Frontal cortex (tissue), 4 donors: ENCODE data around the gene ST6GALNAC1. TPM values are rescaled to one million over a fixed set of nuclear protein-coding genes. Genes with fewer than 3 reads are reported as not detected.
A peak's percentile ranks its signal among the peaks of the same experiment; 100 is the strongest.

Source experiments
- DNase-seq, 2 donors: peaks; one replicate each; pipeline ENCODE4 v3.0.0; 2012; ENCODE audit warnings: low spot score in 2 of 2
- FAIRE-seq: peaks from 2 replicates; lab custom pipeline; 2012; peaks lifted over from hg19 to GRCh38; lab: Jason Lieb, UNC
- small RNA-seq: library from RNA; depleted of rRNA; stranded (forward); fragments of <200 nt; gene quantifications from one replicate; pipeline ENCODE3, GENCODE V24; 2014
- total RNA-seq: library from RNA; depleted of rRNA; stranded (reverse); fragments of >200 nt; gene quantifications from one replicate; pipeline ENCODE4 v1.2.3, GENCODE V29; 2014
- donor health status: control.
- donor health status: control.
- donor health status: control.

ST6GALNAC1 gene
- total RNA-seq, 1 donor from 2014 or later: 0.82 TPM

DNA sequence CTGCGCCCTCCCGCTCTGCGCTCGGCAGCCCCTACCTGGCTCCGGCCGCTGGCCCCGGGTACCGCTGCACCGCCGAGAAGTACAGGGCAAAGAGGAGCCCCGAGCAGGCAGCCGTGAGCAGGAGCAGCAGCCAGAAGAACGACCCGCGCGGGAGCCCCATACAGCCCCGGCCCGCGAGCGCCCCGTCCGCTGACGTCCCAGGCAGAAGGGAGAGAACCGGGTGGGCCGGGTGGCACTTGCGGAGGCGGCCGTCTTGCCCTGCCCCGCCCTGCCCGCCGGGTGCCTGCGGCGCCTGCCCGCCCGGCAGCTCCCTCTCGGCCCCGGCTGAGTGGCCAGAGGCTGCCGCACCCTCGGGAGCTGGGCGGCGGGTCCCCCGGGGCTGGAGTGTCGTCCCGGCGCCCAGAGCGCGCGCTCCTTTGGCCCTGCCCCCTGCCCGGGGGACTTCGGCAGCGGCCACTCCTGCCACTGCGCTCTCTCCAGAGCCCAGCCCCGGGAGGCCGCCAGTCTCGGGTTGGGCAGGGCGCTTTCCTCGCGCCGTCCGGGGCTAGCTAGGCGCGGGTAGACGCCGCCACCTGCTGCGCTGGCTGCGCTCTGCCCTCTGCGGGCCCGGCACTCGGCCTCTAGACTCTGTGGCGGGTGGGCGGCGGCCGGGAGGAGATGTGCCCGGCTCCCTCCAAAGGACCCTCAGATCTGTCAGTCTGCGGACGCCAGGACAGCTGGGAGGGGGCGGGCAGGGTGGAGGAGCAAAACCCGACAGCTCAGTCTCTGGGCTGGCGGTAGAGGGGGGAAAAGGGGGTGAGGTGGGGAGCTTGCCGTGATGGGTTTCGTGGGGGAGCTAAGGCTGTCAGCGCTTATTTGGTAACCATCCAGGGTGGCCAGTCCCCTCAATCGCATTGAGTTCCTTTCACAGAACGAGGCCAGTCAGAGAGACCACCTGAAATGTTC is 57.6 kb downstream of the ST6GALNAC1 start, which contains the start of gene ST6GALNAC2:
TSS of gene ST6GALNAC2 (minus strand) at position 212 of the 945 bp plus-strand sequence. CDS start at position 160, 52 bp downstream.
- peak; percentile 55 to 64 for DNase-seq
- FAIRE-seq: no peak

DNA sequence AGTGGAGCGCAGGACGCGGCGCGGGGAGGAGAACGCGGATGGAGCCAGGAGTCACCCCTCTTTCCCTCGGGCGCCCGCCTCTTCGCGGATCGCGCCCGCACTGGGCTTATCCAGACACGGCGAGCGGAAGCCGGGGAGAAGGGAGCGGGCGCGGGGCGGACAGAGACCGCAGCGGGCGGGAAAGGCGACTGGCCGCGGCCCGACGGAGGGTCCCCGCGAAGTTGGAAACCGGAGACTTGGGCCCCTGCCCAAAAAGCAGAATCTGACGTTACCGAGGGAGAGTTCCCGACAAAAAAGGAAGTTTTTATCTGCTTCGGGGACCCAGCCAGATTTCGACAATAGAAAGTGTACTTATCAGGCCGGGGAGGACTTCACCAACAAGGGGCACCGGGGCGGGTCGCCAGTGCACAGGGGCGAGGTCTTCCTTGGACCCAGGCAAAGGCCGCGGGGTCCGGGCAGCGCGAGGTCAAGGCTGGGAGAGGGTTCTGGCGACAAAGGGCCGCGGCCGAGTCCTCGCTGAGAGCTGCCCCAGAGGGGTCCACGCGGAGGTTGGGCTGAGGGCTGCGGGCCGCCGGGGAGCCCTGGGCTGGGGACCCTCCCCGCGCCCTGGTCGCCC is 58.4 kb downstream of the ST6GALNAC1 start:
- no peak for DNase-seq
- no peak for FAIRE-seq

DNA sequence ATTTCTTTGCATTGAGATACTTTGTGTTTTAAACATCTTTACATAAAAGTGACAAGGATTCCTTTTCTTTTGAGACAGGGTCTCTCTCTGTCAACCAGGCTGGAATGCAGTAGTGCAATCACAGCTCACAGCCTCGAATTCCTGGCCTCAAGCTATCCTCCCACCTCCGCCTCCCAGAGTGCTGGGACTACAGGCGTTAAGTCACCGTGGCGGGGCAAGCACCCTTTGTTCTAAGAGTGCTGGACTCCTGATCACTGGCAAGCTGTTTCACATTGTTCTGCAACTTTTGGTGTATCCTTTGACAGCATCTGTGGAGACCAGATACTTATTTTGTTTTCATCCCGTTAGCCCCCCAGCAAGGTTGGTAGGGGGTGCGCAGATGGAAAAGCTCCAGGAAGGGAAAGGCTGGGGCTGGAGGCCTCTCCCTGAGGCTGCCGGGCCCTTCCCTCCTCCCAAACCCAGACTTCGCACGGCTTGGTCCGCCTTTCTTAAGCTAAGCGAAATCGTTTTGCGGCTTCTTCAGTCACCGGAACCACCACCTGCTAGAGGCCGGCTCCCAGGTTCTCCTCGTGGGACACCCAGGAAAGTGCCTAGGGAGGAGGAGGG is 59.0 kb downstream of the ST6GALNAC1 start:
- no peak for FAIRE-seq
- DNase-seq: no peak

DNA sequence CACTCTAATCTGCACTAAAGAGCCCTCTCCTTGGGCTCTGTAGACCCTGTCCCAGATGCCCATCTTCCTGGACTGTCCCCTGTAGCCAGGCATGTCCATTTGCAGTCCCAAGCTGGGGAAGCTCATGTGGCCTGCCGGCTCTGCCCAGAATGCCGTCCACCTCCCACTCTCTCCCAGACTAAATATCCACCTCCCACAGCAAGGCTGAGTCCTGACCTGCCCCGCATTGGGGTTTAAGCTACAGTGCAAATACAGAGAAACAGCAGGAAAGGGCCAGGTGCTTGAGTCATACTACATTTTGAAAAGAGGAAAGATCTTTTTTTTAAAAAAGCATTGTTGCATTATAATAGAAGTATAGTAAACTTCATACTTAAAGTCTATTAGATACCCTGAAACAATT is 60.9 kb downstream of the ST6GALNAC1 start:
- FAIRE-seq (no peak), DNase-seq (no peak)

DNA sequence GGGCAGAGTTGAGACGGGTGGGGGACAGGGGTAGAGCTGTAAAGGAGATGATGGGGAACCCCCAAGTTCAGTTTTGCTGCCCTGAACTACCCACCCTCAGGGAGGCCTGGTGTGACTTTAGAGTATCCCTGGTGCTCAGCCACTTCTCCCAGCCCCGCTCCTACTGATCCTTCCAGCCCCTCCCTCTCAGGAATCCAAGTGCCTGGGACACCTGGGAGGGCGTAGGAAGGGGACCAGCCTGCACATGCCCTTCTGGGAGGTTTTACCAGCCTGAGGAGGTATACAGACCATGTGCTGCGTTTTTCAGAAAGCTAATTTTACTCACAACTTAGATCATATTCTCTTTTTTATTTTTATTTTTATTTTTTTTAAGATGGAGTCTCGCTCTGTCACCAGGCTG is 62.0 kb downstream of the ST6GALNAC1 start:
- DNase-seq (no peak), FAIRE-seq (no peak)

DNA sequence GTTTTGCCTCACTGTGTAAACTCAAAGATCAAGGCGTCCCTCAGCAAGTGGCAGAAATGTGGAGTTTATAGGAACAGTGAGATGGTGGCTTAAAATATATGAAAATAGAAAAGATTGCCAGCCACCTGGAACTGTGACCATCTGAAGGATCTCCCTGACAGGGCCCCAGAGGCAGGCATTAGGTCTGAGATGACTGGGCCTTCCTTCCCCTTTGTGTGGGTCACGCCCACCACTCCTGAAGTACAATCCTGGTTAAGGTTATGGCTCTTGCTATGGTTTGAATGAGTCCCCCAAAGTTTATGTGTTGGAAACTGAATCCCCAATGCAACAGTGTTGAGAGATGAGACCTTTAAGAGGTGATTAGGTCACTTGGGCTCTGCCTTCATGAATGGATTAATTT is 64.3 kb downstream of the ST6GALNAC1 start:
- DNase-seq: no peak
- FAIRE-seq: no peak

DNA sequence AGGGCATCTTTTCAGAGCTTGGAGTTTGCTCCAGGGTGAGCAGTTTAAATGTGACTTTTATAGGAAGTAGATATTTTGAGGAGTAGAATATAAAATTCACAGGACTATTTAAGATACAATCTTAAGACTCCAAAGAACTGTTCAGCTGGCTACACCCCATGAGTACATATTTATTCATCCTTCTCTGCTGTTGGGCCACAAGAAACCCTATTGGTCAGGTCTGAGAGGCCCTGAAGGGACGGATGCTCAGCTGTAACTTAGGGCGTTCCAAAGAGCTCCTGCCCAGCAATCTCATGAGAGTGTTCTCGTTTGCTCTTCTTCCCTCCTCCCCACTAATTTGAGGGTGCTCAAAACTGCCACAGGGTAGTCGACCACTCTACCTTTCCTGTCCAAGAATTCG is 65.2 kb downstream of the ST6GALNAC1 start:
- no peak for FAIRE-seq
- no peak for DNase-seq

DNA sequence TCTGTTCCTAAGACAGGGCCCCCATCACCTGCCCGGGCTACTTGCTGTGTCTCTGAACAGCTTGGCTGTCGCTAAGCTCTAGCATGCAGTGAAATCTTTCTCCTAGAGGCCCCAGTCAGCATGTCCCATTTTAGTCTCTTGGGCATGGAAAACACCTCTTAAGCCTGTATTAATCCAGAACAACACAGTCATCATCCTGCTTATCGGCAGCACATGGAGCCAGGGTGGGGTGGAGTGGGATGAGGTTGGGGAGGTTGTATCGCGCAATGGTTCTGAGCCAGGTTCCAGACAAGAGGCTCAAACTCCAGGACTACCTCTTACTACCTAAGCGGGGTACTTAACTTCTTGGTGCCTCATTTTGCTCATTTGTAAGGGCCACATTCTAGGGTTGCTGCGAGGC is 65.7 kb downstream of the ST6GALNAC1 start:
- DNase-seq (no peak), FAIRE-seq (no peak)

DNA sequence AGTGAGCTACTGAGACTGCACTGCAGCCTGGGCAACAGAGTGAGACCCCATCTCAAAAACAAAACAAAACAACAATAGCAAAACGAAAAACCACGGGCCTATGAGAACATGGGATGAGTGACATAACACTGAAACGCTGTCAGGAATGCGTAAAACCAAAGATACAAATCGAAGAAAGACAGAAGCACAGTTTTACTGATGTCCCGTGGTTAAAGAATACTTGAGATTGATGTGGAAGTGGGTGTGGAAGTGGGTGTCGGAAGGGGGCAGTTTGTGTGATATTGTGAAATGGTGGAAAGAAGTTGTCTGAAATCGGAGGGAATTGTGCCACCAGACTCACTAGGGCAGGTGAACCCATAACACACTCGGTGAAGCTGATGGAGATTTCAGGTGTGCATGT is 67.4 kb downstream of the ST6GALNAC1 start:
- FAIRE-seq (no peak), DNase-seq (no peak)

DNA sequence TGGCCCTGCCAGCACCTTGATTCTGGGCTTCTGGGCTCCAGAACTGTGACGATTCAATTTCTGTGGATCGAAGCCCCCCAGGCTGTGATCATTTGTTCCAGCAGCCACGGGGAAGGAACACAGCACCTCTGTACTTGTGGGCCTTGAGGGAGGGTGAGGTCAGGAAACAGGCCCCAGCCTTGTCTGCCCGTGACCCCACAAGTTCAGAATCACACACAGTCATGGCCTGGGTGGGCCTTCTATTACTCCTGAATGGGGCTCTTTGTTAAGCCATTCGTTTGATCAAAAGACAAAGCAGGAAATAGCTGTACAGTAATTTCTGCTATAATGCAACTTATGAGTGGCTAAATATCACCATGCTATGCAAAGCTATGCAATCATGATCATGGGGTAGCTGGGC is 68.0 kb downstream of the ST6GALNAC1 start:
- DNase-seq: no peak
- FAIRE-seq: no peak

Small RNA genes within 50 kb of the gene (small RNA-seq; reads per million reads assigned to genes)
- gene AC015802.2 (not detected), gene RNU6-227P (not detected)

Other genes starting within 250 kb of the ST6GALNAC1 start
- 37.5 TPM for gene UBE2O, start 190.6 kb downstream of the ST6GALNAC1 start, total RNA-seq
- gene AANAT, start 176.2 kb downstream of the ST6GALNAC1 start, total RNA-seq: not detected
- 1.6 TPM for gene RHBDF2, start 142.3 kb downstream of the ST6GALNAC1 start, total RNA-seq
- gene CYGB, start 106.0 kb downstream of the ST6GALNAC1 start, total RNA-seq: 3.3 TPM
- 2.4 TPM for gene PRCD, start 103.7 kb downstream of the ST6GALNAC1 start, total RNA-seq
- not detected for gene ST6GALNAC2, start 57.9 kb downstream of the ST6GALNAC1 start, total RNA-seq
- 45.7 TPM for gene MXRA7, start 67.2 kb upstream of the ST6GALNAC1 start, total RNA-seq
- 17.5 TPM for gene JMJD6, start 82.8 kb upstream of the ST6GALNAC1 start, total RNA-seq
- gene METTL23, start 83.1 kb upstream of the ST6GALNAC1 start, total RNA-seq: 14.7 TPM
- 86.4 TPM for gene SRSF2, start 93.6 kb upstream of the ST6GALNAC1 start, total RNA-seq
- 73.0 TPM for gene MFSD11, start 94.4 kb upstream of the ST6GALNAC1 start, total RNA-seq
- gene MGAT5B, start 224.6 kb upstream of the ST6GALNAC1 start, total RNA-seq: 16.3 TPM